WTC11 (cell line): ENCODE results near the gene WWOX.

Experiments used
- ATF6 ChIP-seq: sonication (generic); formaldehyde crosslinking; IDR thresholded peaks from 2 replicates; pipeline ENCODE4 v1.8.1; 2023; ENCODE audit warnings: mild to moderate bottlenecking, missing genetic modification reagents
- CTCF ChIP-seq: fragments of 200-600 bp; IDR thresholded peaks from 2 replicates; pipeline ENCODE4 v1.8.0; 2022; ENCODE audit warnings: antibody characterized with exemption
- ZSCAN18 ChIP-seq: fragments of 250-450 bp; sonication (Bioruptor Pico); IDR thresholded peaks from 2 replicates; pipeline ENCODE4 v2.1.2; 2022; ENCODE audit warnings: mild to moderate bottlenecking, moderate library complexity

GRCh38 chr16:78666318-78666717, 566.9 kb downstream of the WWOX start:
- TF ChIP-seq ZSCAN18 (CRISPR knock-in tag): no peak
- TF ChIP-seq CTCF: no peak
- TF ChIP-seq ATF6 (CRISPR knock-in tag): no peak
